ENCODE data around the gene CST9.
"Not testable (repeated sequence)": the region's sequence is repeated elsewhere in the genome, so short reads cannot be mapped to it uniquely, and the experiment has no call there.

The CST9 gene

DNA sequence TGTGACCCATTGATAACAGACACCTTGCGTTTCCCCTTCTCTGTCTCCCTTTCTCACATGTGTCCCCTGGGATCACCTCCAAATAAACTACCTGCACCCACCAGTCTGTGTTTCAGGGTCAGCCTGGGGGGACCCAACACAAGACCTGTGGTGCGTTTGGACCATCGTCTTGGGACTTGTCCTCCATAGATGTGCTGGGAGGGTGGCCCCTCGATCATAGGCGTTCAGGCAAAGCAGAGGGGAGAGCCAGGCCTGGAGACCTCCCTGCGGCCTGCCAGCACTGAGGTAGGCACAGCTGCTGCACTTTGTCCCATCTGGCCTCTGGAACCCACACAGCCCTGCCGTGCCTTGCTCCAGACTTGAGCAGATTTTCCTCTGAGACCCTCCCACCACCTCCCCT lies 18.1 kb downstream of the CST9 start:
- DNase-seq (ENCODE audit: low read depth, low spot score): no peak

DNA sequence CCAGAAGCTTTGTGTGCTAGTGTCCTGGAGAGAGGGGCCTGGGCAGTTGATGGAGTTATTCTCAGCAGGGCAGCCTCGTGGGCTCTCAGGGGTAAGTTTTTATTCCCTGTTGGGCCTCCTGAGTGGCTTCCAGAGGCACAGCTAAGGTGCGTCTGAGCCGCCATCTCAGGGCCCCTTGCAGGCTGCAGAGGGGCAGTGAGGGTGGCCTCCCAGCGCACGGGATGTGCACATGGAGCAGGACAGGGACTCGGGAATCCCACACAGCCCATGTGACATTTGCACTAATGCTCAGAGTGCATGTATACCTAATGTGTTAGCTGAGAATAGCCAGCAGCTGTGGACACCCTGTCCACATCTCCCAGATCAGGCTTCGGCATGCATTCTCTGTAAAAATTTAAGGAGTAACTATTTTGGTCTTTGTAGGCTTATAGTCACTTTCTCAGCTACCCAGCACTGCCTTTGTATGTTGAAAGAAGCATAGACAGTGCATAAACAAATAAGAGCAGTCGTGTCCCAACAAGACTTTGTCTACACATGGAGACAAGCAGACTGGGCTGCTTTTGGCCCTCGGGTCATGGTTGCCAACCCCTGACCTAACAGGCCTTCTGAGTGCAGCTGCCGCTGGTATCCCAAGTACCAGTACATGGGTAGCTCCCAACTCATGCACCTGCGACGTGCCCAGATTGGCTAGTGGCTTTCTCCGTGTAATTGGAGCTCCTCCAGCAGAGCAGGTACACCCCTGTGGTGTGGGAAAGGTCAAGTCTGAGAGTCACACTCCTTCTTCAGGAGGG lies 18.8 kb downstream of the CST9 start:
- no peak for DNase-seq (ENCODE audit: low read depth, low spot score)

DNA sequence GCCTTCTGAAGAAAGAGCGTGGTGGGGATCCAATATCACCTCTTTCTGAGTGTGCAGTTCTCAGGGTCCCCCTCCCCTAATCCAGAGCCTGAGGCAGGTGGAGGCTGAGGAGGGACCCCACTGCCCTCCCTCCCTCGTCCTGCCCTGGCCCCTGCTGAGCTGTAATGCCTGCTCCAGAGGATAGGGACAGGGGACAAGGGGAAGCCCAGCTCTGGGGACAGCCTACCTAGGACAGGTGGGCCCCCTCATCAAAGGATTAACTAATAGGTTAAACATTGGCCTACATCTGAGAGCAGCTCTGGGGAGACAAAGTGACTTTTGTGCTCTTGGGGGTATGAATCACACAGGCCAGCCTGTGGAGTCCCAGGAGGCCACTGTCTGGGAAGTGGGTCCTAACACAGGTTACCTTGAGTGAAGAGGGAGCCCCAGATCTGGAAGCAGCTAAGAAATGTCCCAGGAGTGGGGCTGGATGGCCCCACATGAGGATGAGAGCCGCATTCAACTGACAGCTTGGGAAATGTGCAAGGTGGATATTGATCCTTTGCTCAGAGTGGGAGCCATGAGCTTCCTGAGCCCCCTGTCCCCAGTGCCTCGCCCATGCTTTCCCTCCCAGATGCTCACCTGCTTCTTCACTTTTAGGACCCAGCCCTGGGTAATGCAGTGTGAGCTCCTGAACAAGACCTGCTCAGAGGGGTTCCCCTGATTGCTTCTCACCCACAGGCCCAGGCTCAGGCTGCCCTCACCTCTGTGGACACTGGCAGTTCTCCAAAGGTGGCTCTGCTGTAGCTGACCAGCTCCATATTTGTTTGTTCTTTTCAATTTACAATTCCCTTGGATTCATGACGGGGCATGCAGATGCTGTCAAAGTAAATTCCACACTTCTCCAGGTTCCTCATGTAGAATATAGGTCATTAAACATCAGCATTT lies 19.6 kb downstream of the CST9 start:
- DNase-seq (ENCODE audit: low read depth, low spot score): no peak

GRCh38 chr20:23585449-23585807 lies 20.3 kb downstream of the CST9 start:
- no peak for DNase-seq (ENCODE audit: low read depth, low spot score)

- no peak for DNase-seq (ENCODE audit: low read depth, low spot score)
These were observed 21.1 kb downstream of the CST9 start for GRCh38 chr20:23584434-23585199.

- no peak for DNase-seq (ENCODE audit: low read depth, low spot score)
These were observed 22.2 kb downstream of the CST9 start for GRCh38 chr20:23583526-23583925.

- DNase-seq (ENCODE audit: low read depth, low spot score): no peak
These were observed 23.4 kb downstream of the CST9 start for GRCh38 chr20:23582293-23582692.

DNA sequence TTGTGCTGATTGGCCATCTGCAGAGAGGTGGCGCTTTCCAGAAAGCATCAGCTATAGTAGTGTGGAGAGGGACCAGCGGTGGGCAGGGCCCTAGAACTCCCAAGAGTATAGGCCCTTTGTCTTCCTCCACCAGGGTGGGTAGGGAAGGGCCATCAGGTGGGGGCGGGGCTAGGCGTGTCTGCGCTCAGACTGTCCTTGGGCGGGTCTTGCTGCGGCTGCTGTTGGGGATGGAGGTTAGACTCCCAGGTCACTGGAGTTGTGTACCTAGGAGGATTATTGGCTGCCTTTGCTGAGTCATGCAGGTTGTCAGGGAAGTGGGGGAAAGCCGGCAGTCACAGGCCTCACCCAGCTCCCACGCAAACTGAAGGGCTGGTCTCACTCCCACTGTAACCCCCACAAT lies 23.9 kb downstream of the CST9 start:
- DNase-seq (ENCODE audit: low read depth, low spot score): not testable (repeated sequence)

- no peak for DNase-seq (ENCODE audit: low read depth, low spot score)
These were observed 30.7 kb downstream of the CST9 start for GRCh38 chr20:23574977-23575376.

- no peak for DNase-seq (ENCODE audit: low read depth, low spot score)
These were observed 35.4 kb downstream of the CST9 start for GRCh38 chr20:23570178-23570760.

DNA sequence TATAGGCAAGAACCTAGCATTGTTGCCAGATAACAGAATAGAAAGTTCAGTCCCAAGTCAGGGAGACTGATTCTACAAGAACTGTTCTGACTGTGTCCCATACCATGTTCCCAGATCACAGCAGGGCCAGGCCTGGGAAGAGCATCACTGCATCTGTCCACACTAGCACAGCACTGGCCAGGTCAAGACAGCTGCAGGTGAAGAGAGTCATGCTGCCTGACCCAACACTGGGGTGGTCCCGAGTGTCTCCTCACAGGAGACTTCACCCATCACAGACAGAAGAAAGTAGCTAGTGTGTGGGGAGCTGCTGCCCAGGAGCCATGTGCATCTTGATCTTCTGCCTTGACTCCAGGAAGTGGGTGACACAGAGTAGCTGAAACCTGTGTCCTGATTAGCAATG lies 36.1 kb downstream of the CST9 start:
- no peak for DNase-seq (ENCODE audit: low read depth, low spot score)

- no peak for DNase-seq (ENCODE audit: low read depth, low spot score)
These were observed 36.8 kb downstream of the CST9 start for GRCh38 chr20:23568971-23569330.

DNA sequence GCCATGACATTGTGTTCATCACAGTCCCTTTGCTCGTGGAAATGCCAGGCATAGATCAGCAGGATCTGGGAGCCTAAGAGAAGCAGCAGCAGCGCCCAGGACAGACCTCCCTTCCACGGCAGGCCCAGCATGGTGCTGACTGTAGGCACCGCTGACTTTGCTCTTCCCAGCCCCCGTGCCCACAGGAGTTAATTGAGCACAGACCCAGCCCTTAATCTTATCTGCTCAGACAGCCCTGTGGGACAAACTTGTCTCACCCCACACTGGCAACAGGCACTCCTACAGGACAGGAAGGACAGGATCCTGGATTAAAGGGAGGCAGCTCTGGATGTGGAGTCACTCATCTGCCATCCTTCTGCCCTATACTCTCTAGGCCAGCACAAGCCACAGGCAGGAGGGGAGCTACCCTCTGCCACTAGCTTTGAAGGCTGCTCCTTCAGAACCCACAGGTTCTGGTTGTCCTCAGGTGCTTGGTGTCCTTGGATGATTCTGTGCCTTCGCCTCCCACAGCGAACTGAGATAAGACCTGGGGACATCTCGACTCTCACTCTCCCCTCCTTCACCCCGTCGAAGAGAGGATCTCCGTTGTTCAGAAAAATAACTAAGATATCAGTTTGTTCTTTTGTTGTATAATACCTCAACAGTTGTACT lies 37.3 kb downstream of the CST9 start, which contains the start of gene CST9L:
TSS of gene CST9L (minus strand) at position 165 of the 651 bp plus-strand sequence. CDS start at position 131, 34 bp downstream.
- DNase-seq (ENCODE audit: low read depth, low spot score): no peak

- no peak for DNase-seq (ENCODE audit: low read depth, low spot score)
These were observed 39.4 kb downstream of the CST9 start for GRCh38 chr20:23566199-23566932.

GRCh38 chr20:23565503-23566045 lies 40.1 kb downstream of the CST9 start:
- no peak for DNase-seq (ENCODE audit: low read depth, low spot score)

DNA sequence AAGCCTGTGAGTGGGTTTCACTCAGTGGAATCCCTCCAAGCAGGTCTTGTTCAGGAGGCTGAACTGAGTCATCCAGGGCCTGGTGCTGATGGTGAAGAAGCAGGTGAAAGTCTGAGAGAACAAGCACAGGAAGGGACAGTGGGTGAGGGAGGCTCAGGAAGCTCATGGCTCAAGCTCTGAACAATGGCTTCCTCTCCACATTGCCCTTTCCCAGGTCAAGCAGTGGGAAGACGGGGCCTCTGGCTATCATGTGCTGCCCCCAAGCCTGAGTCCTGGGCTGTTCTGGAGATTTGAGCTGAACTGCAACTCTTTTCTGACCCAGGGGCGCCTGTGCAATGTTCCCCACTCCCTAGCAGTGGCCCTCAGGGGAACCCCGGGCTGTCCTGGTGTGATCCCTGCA lies 40.8 kb downstream of the CST9 start:
- DNase-seq (ENCODE audit: low read depth, low spot score): no peak

DNA sequence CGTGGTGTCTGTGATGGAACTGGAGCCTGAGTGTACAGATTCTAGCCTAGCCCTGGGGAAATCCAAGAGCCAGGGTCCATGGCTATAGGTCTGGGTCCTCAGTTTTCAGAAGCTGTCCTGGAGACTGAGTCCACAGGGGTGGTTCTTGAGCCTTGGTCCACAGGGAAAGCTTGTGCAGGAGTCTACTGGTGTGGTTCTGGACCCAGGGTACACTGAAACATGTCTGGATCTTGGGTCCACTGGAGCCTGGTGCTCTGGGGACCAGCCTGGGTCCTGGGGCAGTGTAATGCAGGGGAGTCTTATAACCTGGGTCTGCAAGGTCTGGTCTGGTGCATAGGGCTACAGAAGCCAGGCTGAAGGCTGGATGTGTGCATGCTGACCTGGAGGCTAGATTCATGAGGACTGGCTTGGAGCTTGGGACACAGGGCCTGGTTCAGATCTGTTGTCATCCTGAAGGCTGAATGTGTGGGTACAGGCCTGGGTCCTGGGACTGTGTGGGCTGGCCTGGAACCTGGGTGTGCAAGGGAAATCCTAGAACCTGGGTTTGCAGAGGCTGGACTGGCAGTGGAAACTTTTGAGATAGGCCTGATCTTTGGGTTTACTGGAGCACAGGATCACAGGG lies 42.9 kb downstream of the CST9 start:
- DNase-seq (ENCODE audit: low read depth, low spot score): no peak

DNA sequence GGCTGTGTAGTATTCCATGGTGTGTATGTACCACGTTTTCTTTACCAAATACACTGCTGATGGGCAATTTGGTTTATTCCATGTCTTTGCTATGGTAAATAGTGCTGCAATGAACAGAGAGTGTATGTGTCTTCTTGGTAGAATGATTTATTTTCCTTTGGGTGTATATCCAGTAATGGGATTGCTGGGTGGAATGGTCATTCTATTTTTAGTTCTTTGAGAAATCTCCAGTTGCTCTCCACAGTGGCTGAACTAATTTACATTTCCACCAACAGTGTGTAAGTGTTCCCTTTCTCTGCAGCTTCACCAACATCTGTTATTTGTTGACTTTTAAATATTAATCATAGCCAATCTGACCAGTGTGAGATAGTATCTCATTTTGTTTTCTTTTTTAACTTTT lies 51.3 kb downstream of the CST9 start:
- DNase-seq (ENCODE audit: low read depth, low spot score): no peak

Data from smooth muscle cell of the brain vasculature (primary cell).